Heart left ventricle (tissue), 16 donors: Measurements from ENCODE around the gene SH2D4B. TPM values are rescaled to one million over a fixed set of nuclear protein-coding genes. Genes with fewer than 3 reads are reported as not detected.

ENCODE experiments used
- ATAC-seq, 4 donors: fragments of 200-7000 bp; cut with Tn5 transposase; one replicate each; pipeline ENCODE4 v1.9.1; 2020 to 2022; ENCODE audit warnings: moderate library complexity in 4 of 4, mild to moderate bottlenecking in 3 of 4, moderate number of reproducible peaks in 1 of 4
- DNase-seq, 5 donors: peaks; one replicate each; pipeline ENCODE4 v3.0.0-alpha.2; 2020
- H3K27ac ChIP-seq, 12 donors: fragments of 200-600 bp; sonication (generic) in 4 of 12; one replicate each; pipeline versions ENCODE4 v1.5.0 to v1.8.0; 2016 to 2022; ENCODE audit warnings: mild to moderate bottlenecking in 2 of 12
- H3K27me3 ChIP-seq, 9 donors: fragments of 200-600 bp; sonication (generic) in 2 of 9; one replicate each; pipeline versions ENCODE4 v1.5.1 to v1.8.0; 2016 to 2022; ENCODE audit warnings: mild to moderate bottlenecking in 3 of 9
- H3K36me3 ChIP-seq, 9 donors: fragments of 200-600 bp; sonication (generic) in 2 of 9; one replicate each; pipeline versions ENCODE4 v1.5.0 to v1.8.0; 2018 to 2022; ENCODE audit warnings: mild to moderate bottlenecking in 2 of 9
- H3K4me1 ChIP-seq, 12 donors: fragments of 200-600 bp; sonication (generic) in 4 of 12; one replicate each; pipeline versions ENCODE4 v1.5.0 to v1.8.0; 2016 to 2022; ENCODE audit warnings: mild to moderate bottlenecking in 3 of 12
- H3K4me3 ChIP-seq, 12 donors: fragments of 200-600 bp; sonication (generic) in 4 of 12; one replicate each; pipeline versions ENCODE4 v1.5.0 to v1.8.0; 2017 to 2022; ENCODE audit warnings: mild to moderate bottlenecking in 9 of 12, moderate library complexity in 4 of 12
- H3K9me3 ChIP-seq, 12 donors: fragments of 200-600 bp; sonication (generic) in 4 of 12; one replicate each; pipeline versions ENCODE4 v1.5.0 to v1.8.0; 2016 to 2022; ENCODE audit warnings: mild to moderate bottlenecking in 1 of 12
- CTCF ChIP-seq, 12 donors: fragments of 200-600 bp; sonication (generic) in 4 of 12; IDR thresholded peaks; one replicate each; pipeline versions ENCODE4 v1.5.0 to v1.8.0; 2018 to 2022; ENCODE audit warnings: antibody characterized with exemption in 12 of 12, mild to moderate bottlenecking in 5 of 12
- POLR2A ChIP-seq, 2 donors: fragments of 450-650 bp; IDR thresholded peaks; one replicate each; pipeline ENCODE4 v1.6.1; 2017; ENCODE audit warnings: antibody characterized with exemption in 2 of 2, mild to moderate bottlenecking in 2 of 2, moderate library complexity in 2 of 2
- WGBS, 4 donors: extraction: QIAGEN DNeasy Blood & Tissue Kit in 2 of 4; methylation state at CpG; one replicate each; pipeline versions ENCODE4 v1.1.5 to v1.1.7; 2013 to 2018; 5-methylcytosine and 5-hydroxymethylcytosine counted together
- intact Hi-C, 10 donors: fragments of 100-400 bp; cut with DNase I; formaldehyde crosslinking; loops; one replicate each; pipeline versions ENCODE4 v1.11.1 to v1.14.2; 2022
- polyA plus RNA-seq, 2 donors: library from polyadenylated mRNA; stranded (reverse); fragments of 200-250 nt; gene quantifications; one replicate each; pipeline ENCODE4 v1.2.3, GENCODE V29; 2013
- total RNA-seq, 9 donors: library from RNA; depleted of rRNA in 2 of 9; stranded (reverse); fragments of >200 nt in 2 of 9; fragmentation: NEBNext Ultra II Directional in 3 of 9; extraction: Animal tissue kit (Norgen Biotek cat#: 25700) in 3 of 9; gene quantifications; one replicate each; pipeline versions ENCODE4 v1.1.0 to v1.2.4, GENCODE V29; 2016 to 2023
- donor health status: ischemic (EF 13 %, LVEDD 7.1; RV severe dilation, severe dysfunction).
- donor health status: healthy with polysubstance abuse.
- donor health status: DM: no; HTN: yes; CAD: no.
- donor health status: DM: no; HTN: no; CAD: no.
- donor health status: ischemic (EF 25% LVEDD 6.9; RV normal size, moderate dysfunction).
- donor health status: ischemic (EF 25% LVEDD 5.7; RV mildly dilated, moderate dysfunction).
- donor health status: healthy.
- donor health status: DM: yes; HTN: yes; CAD: no.
- donor health status: ischemic (EF 35%, LVEDD 5.7; RV mildly dilated, moderate dysfunction).
- donor health status: nonischemic (EF 11% LVEDD 7.7; RV severe dilation, severe dysfunction).
- donor health status: DM: yes; HTN: yes; CAD: no.
- donor health status: PGD.
- donor health status: ischemic (EF 29% LVEDD 5.4; RV normal size, mild dysfunction).
- donor health status: nonischemic (EF 23%, LVEDD 6.1; RV moderate dilation, normal function).

The SH2D4B gene
- total and polyA plus RNA-seq, 11 donors, result 0.19 TPM; not detected in 10

- no peak for DNase-seq
- ATAC-seq, result no peak
- Histone ChIP-seq H3K27me3 (no peaks in the 10 kb centered on the region), H3K4me1 (peaks cover 0 to 58% (median 39%) of the 10 kb centered on the region in 12 donors), H3K27ac (no peak overlapping the region), H3K36me3 (peaks cover 0 to 97% (median 81%) of the 10 kb centered on the region in 9 donors), H3K4me3 (no peak overlapping the region), H3K9me3 (no peaks in the 10 kb centered on the region)
- TF ChIP-seq CTCF (IDR thresholded peaks at IDR 0.05) (no peak), POLR2A (IDR thresholded peaks at IDR 0.05) (no peak)
- intact Hi-C loops, result no loop called here
- 94 to 97% (median 94%) methylated on average over 6 of the region's 6 CpGs for WGBS, 4 donors
Observed at GRCh38 chr10:80513106-80513505, 24.6 kb upstream of the SH2D4B start.

- peaks cover 3 to 54% (median 34%) of the 10 kb centered on the region in 12 donors for H3K4me1 ChIP-seq
- H3K27me3 ChIP-seq, result no peaks in the 10 kb centered on the region
- TF ChIP-seq CTCF (IDR thresholded peaks at IDR 0.05) (no peak), POLR2A (IDR thresholded peaks at IDR 0.05) (no peak)
- 81 to 91% (median 87%) methylated on average over 5 of the region's 5 CpGs for WGBS, 4 donors
- H3K4me3 ChIP-seq, result no peak overlapping the region
- intact Hi-C loops, result no loop called here
- no peaks in the 10 kb centered on the region for H3K9me3 ChIP-seq
- peaks cover 0 to 98% (median 88%) of the 10 kb centered on the region in 9 donors for H3K36me3 ChIP-seq
- no peak for ATAC-seq
- H3K27ac ChIP-seq, result peak overlapping the region in 4 of 12 donors; percentile 12 to 73 (median 24)
- no peak for DNase-seq
Observed at GRCh38 chr10:80515511-80515910, 22.2 kb upstream of the SH2D4B start.

DNA sequence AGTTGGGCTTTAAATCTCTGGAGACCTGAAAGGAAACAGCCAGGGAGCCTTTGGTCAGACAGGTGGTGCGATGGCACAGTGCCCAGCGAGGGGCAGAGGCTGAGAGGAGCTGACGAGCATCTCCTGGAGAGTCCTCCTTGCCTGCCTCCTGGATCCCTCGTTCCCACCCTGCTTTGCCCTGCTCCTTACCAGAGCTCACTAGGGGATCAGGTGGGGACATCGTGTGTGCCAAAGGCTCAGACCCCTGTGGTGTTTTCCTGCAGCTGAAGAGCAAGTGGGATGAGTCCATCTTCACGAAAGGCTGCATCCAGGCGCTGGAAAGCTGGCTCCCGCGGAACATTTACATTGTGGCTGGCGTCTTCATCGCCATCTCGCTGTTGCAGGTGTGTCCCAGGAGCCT is 21.8 kb upstream of the SH2D4B start:
- Histone ChIP-seq H3K27ac (peak overlapping the region in 4 of 12 donors; percentile 18 to 73 (median 44)), H3K36me3 (peaks cover 0 to 98% (median 84%) of the 10 kb centered on the region in 9 donors), H3K4me3 (no peak overlapping the region), H3K9me3 (no peaks in the 10 kb centered on the region), H3K4me1 (peaks cover 3 to 50% (median 34%) of the 10 kb centered on the region in 12 donors), H3K27me3 (no peaks in the 10 kb centered on the region)
- intact Hi-C loops, result no loop called here
- no peak for TF ChIP-seq CTCF (IDR thresholded peaks at IDR 0.05)
- no peak for TF ChIP-seq POLR2A (IDR thresholded peaks at IDR 0.05)
- ATAC-seq, result no peak
- WGBS, 4 donors, result 90 to 96% (median 91%) methylated on average over 12 of the region's 12 CpGs
- peak in 1 of 5 donors; percentile 18 for DNase-seq

- H3K27me3 ChIP-seq, result no peaks in the 10 kb centered on the region
- no peak overlapping the region for H3K4me3 ChIP-seq
- intact Hi-C loops, result no loop called here
- H3K27ac ChIP-seq, result peak overlapping the region in 11 of 12 donors; percentile 23 to 73 (median 56)
- TF ChIP-seq CTCF (IDR thresholded peaks at IDR 0.05), result no peak
- no peak for TF ChIP-seq POLR2A (IDR thresholded peaks at IDR 0.05)
- H3K36me3 ChIP-seq, result peaks cover 0 to 98% (median 79%) of the 10 kb centered on the region in 9 donors
- 84 to 90% (median 86%) methylated on average over 5 to 6 of the region's 6 CpGs for WGBS, 4 donors
- peaks cover 3 to 45% (median 33%) of the 10 kb centered on the region in 12 donors for H3K4me1 ChIP-seq
- H3K9me3 ChIP-seq, result no peaks in the 10 kb centered on the region
- ATAC-seq (no peak), DNase-seq (no peak)
Observed at GRCh38 chr10:80516506-80517075, 21.1 kb upstream of the SH2D4B start.
